Brain microvascular endothelial cell (primary cell): ENCODE data around the gene ADARB2.

Source experiments
- DNase-seq: peaks from one replicate; pipeline ENCODE4 v3.0.0-alpha.2; 2020
- H3K27ac ChIP-seq: fragments of 250-450 bp; sonication (Bioruptor Pico); 2 replicates; pipeline ENCODE4 v1.5.1; 2020; ENCODE audit warnings: mild to moderate bottlenecking, moderate library complexity
- H3K27me3 ChIP-seq: fragments of 250-450 bp; sonication (Bioruptor Pico); replicated peaks from 2 replicates; pipeline ENCODE4 v1.5.1; 2020; ENCODE audit warnings: mild to moderate bottlenecking
- H3K36me3 ChIP-seq: fragments of 250-450 bp; sonication (Bioruptor Pico); replicated peaks from 2 replicates; pipeline ENCODE4 v1.5.1; 2020; ENCODE audit warnings: mild to moderate bottlenecking
- H3K4me3 ChIP-seq: 2 replicates; pipeline ENCODE4 v1.5.1; 2011; ENCODE audit warnings: low read depth, mild to moderate bottlenecking, control low read depth, low read length, moderate library complexity
- in situ Hi-C: cut with HindIII; loops from 2 replicates; pipeline ENCODE4 v1.10.0; 2017; ENCODE audit warnings: low sequenced_read_pairs, low pct_ligation_motif_present
- TF ChIP-seq, protein P1 (sequence below): IDR thresholded peaks from 2 replicates; pipeline ENCODE4 v1.5.1; 2011; ENCODE audit warnings: low read depth, mild to moderate bottlenecking, moderate library complexity, low read length, control low read depth, inconsistent platforms; ENCODE audit errors: missing control alignments

The ADARB2 gene

GRCh38 chr10:1597370-1598146 is 139.8 kb downstream of the ADARB2 start:
- TF ChIP-seq, protein P1, sequence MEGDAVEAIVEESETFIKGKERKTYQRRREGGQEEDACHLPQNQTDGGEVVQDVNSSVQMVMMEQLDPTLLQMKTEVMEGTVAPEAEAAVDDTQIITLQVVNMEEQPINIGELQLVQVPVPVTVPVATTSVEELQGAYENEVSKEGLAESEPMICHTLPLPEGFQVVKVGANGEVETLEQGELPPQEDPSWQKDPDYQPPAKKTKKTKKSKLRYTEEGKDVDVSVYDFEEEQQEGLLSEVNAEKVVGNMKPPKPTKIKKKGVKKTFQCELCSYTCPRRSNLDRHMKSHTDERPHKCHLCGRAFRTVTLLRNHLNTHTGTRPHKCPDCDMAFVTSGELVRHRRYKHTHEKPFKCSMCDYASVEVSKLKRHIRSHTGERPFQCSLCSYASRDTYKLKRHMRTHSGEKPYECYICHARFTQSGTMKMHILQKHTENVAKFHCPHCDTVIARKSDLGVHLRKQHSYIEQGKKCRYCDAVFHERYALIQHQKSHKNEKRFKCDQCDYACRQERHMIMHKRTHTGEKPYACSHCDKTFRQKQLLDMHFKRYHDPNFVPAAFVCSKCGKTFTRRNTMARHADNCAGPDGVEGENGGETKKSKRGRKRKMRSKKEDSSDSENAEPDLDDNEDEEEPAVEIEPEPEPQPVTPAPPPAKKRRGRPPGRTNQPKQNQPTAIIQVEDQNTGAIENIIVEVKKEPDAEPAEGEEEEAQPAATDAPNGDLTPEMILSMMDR = no peak
- Histone ChIP-seq H3K27ac (no peak overlapping the region), H3K36me3 (no peaks in the 10 kb centered on the region), H3K4me3 (no peak overlapping the region), H3K27me3 (no peaks in the 10 kb centered on the region)
- no peak for DNase-seq
- in situ Hi-C loops = no loop called here

GRCh38 chr10:1596482-1597099 is 140.7 kb downstream of the ADARB2 start:
- TF ChIP-seq, protein P1 = no peak
- H3K4me3 ChIP-seq = no peak overlapping the region
- in situ Hi-C loops = no loop called here
- no peaks in the 10 kb centered on the region for H3K27me3 ChIP-seq
- H3K36me3 ChIP-seq = no peaks in the 10 kb centered on the region
- H3K27ac ChIP-seq = no peak overlapping the region
- DNase-seq = no peak

- in situ Hi-C loops = no loop called here
Measured at GRCh38 chr10:1595726-1596125, 141.6 kb downstream of the ADARB2 start.

GRCh38 chr10:1595242-1595600 is 142.1 kb downstream of the ADARB2 start:
- Histone ChIP-seq H3K36me3 (no peaks in the 10 kb centered on the region), H3K27ac (no peak overlapping the region), H3K4me3 (no peak overlapping the region), H3K27me3 (no peaks in the 10 kb centered on the region)
- no peak for DNase-seq
- TF ChIP-seq, protein P1 = no peak
- in situ Hi-C loops = no loop called here

More at GRCh38 chr10:1595726-1596125, 141.6 kb downstream of the ADARB2 start:
- Histone ChIP-seq H3K36me3 (no peaks in the 10 kb centered on the region), H3K27ac (no peak overlapping the region), H3K27me3 (no peaks in the 10 kb centered on the region), H3K4me3 (no peak overlapping the region)
- DNase-seq = no peak
- TF ChIP-seq, protein P1 = no peak

DNA sequence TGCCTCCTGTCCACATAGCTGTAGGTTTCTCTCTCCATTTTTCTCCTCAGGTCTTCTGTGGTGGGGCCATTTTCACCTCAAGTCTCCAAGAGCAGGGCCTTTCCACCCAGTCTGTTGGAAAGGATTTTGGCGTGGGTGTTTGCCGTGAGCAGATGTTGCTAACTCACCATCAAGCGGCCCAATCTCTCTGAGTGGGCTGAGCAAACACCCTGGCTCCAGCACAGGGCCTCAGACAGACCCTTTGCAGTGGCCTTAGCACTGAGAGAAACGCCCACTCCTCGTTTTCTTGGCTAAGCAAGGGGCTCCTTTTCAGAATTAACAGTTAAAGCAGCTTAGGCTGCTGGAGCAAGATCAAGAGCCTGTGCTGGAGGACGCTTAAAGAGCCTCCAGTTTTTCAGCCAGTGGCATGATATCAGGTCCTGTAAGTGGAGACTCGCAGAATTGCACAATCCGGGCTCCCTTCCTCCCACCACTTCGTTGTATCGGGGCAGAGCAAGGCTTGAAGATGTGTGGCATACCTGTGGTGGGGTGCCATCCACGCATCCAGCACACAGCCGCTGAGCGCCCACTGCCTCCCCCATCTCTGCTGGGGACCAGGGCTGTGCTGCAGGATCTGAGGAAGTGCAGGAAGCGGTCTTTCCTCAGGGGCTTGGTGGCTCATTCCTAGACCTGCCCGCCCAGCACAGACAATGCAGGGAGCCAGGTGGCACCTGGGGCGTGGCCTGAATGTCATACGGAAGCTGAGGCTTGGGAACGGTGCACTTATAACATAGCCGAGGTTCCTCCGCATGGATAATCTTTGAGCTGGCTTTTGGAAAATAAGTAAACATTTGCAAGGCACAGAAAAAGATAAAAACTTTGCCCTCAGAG is 142.7 kb downstream of the ADARB2 start:
- H3K4me3 ChIP-seq = no peak overlapping the region
- H3K27me3 ChIP-seq = no peaks in the 10 kb centered on the region
- in situ Hi-C loops = no loop called here
- TF ChIP-seq, protein P1 = no peak
- no peaks in the 10 kb centered on the region for H3K36me3 ChIP-seq
- no peak overlapping the region for H3K27ac ChIP-seq
- no peak for DNase-seq
